BE2C (cell line): ENCODE data around the gene GPC1. TPM values are rescaled to one million over a fixed set of nuclear protein-coding genes. Genes with fewer than 3 reads are reported as not detected.
"Not testable (repeated sequence)": the region's sequence is repeated elsewhere in the genome, so short reads cannot be mapped to it uniquely, and the experiment has no call there.

Source experiments
- DNase-seq: peaks from one replicate; pipeline ENCODE4 v3.0.0-alpha.2; 2020
- H3K27me3 ChIP-seq: fragments of 250-450 bp; sonication (Bioruptor Pico); 2 replicates; pipeline ENCODE4 v1.5.1; 2020; ENCODE audit warnings: mild to moderate bottlenecking
- H3K36me3 ChIP-seq: fragments of 250-450 bp; sonication (Bioruptor Pico); 2 replicates; pipeline ENCODE4 v1.5.1; 2020; ENCODE audit warnings: mild to moderate bottlenecking
- H3K4me1 ChIP-seq: fragments of 250-450 bp; sonication (Bioruptor Pico); 2 replicates; pipeline ENCODE4 v1.5.1; 2020
- H3K4me3 ChIP-seq: 2 replicates; pipeline ENCODE4 v1.5.1; 2011; ENCODE audit warnings: low read depth, low read length
- H3K9me3 ChIP-seq: fragments of 250-450 bp; sonication (Bioruptor Pico); 2 replicates; pipeline ENCODE4 v1.5.1; 2020
- CTCF ChIP-seq: IDR thresholded peaks from 2 replicates; pipeline ENCODE4 v1.5.1; 2012; ENCODE audit warnings: mild to moderate bottlenecking, low read depth, low read length
- polyA plus RNA-seq: library from polyadenylated mRNA; unstranded; fragments of >200 nt; gene quantifications from one replicate; pipeline ENCODE4 v1.2.1, GENCODE V29; 2012; ENCODE audit warnings: low read depth, missing spikeins; ENCODE audit not compliant: insufficient read length, insufficient read depth

The GPC1 gene
- 46.0 TPM for polyA plus RNA-seq

- DNase-seq: peak; percentile 80
- Histone ChIP-seq H3K27me3 (peaks cover 13% of the 10 kb centered on the region), H3K9me3 (peaks cover 7% of the 10 kb centered on the region; the same call in 1 of the 2 replicates), H3K36me3 (no peaks in the 10 kb centered on the region), H3K4me3 (peak within 1 kb of the TSS; percentile 55), H3K4me1 (peaks cover 3% of the 10 kb centered on the region)
- no peak for TF ChIP-seq CTCF
Measured at GRCh38 chr2:240435457-240435947, at the start of gene GPC1. Gene GPC1 (plus strand): TSS chr2:240435663. CDS start chr2:240435919, 256 bp downstream.

- Histone ChIP-seq H3K36me3 (no peaks in the 10 kb centered on the region), H3K4me3 (no peak overlapping the region), H3K9me3 (no peaks in the 10 kb centered on the region), H3K27me3 (no peaks in the 10 kb centered on the region), H3K4me1 (peaks cover 7% of the 10 kb centered on the region; the same call in 1 of the 2 replicates)
- TF ChIP-seq CTCF: no peak
- peak; percentile 5 for DNase-seq
Measured at GRCh38 chr2:240386326-240386725, 49.1 kb upstream of the GPC1 start.

- not testable (repeated sequence) for H3K9me3 ChIP-seq, H3K4me3 ChIP-seq, H3K36me3 ChIP-seq, H3K4me1 ChIP-seq, H3K27me3 ChIP-seq, DNase-seq
Measured at GRCh38 chr2:240386743-240387142, 48.7 kb upstream of the GPC1 start.

GRCh38 chr2:240387325-240387668 is 48.2 kb upstream of the GPC1 start:
- DNase-seq: no peak
- no peaks in the 10 kb centered on the region for H3K36me3 ChIP-seq
- no peaks in the 10 kb centered on the region for H3K9me3 ChIP-seq
- H3K4me3 ChIP-seq: no peak overlapping the region
- H3K4me1 ChIP-seq: peaks cover 7% of the 10 kb centered on the region; the same call in 1 of the 2 replicates
- H3K27me3 ChIP-seq: no peaks in the 10 kb centered on the region
- TF ChIP-seq CTCF: no peak

GRCh38 chr2:240387669-240388358 is 47.6 kb upstream of the GPC1 start:
- Histone ChIP-seq H3K27me3 (no peaks in the 10 kb centered on the region), H3K4me1 (peaks cover 7% of the 10 kb centered on the region; the same call in 1 of the 2 replicates), H3K9me3 (no peaks in the 10 kb centered on the region), H3K36me3 (no peaks in the 10 kb centered on the region), H3K4me3 (no peak overlapping the region)
- no peak for TF ChIP-seq CTCF
- DNase-seq: peak; percentile 64

GRCh38 chr2:240388471-240389301 is 46.8 kb upstream of the GPC1 start:
- Histone ChIP-seq H3K27me3 (no peaks in the 10 kb centered on the region), H3K4me3 (no peak overlapping the region), H3K36me3 (no peaks in the 10 kb centered on the region), H3K4me1 (peaks cover 7% of the 10 kb centered on the region; the same call in 1 of the 2 replicates), H3K9me3 (no peaks in the 10 kb centered on the region)
- TF ChIP-seq CTCF: no peak
- peak; percentile 5 for DNase-seq
